HG03060 (cell line): ENCODE data around the gene RBM33.

Experiments
- ATAC-seq: cut with Tn5 transposase; IDR thresholded peaks from one replicate; pipeline ENCODE4 v1.9.1; 2021; ENCODE audit warnings: low read depth, moderate number of reproducible peaks; ENCODE audit not compliant: unreplicated experiment

The RBM33 gene

GRCh38 chr7:155803418-155804376 lies 159.2 kb downstream of the RBM33 start:
- no peak for ATAC-seq

DNA sequence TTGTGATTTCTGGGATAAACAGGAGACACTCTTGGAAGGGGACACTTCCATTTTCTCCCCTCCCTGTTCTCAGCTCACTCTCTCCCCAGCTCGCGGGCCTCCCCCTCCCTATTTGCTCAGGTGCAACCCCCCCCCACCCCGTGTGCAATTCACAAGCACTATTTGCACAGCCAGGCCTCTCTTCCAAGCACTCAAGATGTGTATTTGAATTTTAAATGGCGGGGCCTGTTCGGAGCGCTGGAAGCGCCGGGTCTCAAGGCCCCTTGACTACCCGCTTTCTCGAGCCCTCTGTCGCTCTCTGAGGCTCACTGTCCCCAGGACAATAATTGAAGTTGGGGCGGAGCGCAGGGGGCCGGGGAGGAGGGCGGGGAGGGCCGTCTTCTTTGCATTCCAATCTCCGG lies 160.0 kb downstream of the RBM33 start:
- no peak for ATAC-seq

- ATAC-seq, result no peak
Observed at GRCh38 chr7:155804897-155805825, 160.7 kb downstream of the RBM33 start.

DNA sequence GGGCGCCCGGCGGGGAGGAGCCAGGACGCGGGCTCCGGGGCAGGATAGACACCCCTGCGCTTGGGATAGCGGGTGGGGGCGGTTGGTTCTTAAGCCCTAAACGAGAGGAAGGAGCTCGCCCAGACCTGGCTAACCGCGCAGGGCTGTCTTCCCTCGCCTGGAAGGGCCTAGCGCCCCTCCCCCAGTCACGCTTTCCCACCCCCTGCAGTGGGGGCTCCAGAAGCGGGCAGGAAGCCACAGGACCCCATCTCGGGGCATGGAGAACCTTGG lies 161.3 kb downstream of the RBM33 start:
- no peak for ATAC-seq

GRCh38 chr7:155806096-155806871 lies 161.8 kb downstream of the RBM33 start:
- ATAC-seq, result no peak

- ATAC-seq, result no peak
Observed at GRCh38 chr7:155807065-155807671, 162.7 kb downstream of the RBM33 start.

DNA sequence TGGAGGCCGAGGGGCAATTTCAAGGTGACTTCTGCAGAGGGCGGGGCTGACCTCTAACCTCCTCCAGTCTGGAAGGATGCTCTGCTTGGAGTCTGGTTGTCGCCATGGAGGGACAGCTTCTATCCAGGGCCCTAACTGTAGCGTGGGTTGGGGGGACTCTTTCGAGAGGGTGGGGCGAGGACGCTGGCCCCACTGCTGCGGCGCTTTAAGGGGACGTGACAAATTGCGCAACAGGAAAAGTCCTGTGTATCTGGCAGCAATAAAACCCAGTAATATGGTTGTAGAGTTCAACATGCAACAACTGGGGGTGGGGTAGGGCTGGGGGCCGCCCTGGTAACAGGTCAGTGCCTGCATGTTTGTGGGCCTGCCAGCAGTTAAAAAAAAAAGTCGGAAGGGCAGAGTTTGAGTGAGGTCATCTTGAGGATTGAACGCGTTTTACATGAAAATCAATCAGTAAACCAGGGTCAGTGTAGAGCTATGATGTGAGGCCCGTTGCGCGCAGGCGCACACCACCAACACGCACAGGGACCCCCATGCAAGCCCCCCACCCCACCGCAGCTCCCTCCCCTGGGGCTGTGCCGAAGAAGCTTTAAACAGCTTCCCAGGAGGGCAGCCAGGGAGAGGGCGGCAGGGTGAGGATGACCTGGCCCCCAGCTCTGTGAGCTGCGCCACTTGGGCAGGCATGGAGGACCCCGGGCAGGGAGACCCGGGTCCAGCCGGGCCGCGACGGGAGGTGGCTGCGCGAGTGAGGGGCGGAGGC lies 163.5 kb downstream of the RBM33 start:
- no peak for ATAC-seq

GRCh38 chr7:155808549-155809331 lies 164.3 kb downstream of the RBM33 start:
- ATAC-seq, result no peak

DNA sequence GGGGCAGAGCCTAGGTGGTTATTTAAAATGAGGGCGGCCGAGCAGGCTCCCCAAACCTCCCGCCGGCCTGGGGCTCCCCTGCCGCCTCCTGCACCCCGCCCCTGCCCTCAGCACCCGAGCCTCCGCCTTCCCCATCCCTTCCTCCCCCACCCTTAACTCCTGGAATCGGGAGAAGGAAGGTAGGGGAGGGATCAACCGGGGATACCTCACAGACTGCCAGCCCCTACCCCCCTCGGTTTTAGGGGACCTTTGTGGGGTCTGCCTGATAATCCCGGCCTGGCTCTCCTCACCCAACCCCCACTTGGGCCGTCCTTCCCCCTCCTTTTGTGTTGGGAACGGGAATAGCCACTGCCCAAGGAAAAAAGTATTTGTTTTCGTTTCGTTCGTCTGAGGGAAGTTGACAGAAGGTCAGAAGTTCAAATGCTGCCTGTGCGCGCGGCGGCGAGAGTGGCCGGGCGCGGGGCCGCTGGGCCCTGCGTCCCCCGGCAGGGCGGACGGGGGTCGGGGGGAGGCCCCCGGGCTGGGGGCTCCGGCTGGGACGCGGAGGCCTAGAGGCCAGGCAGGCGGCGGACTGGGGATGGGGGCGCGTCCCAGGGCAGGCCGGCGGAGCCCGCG lies 165.0 kb downstream of the RBM33 start:
- no peak for ATAC-seq

DNA sequence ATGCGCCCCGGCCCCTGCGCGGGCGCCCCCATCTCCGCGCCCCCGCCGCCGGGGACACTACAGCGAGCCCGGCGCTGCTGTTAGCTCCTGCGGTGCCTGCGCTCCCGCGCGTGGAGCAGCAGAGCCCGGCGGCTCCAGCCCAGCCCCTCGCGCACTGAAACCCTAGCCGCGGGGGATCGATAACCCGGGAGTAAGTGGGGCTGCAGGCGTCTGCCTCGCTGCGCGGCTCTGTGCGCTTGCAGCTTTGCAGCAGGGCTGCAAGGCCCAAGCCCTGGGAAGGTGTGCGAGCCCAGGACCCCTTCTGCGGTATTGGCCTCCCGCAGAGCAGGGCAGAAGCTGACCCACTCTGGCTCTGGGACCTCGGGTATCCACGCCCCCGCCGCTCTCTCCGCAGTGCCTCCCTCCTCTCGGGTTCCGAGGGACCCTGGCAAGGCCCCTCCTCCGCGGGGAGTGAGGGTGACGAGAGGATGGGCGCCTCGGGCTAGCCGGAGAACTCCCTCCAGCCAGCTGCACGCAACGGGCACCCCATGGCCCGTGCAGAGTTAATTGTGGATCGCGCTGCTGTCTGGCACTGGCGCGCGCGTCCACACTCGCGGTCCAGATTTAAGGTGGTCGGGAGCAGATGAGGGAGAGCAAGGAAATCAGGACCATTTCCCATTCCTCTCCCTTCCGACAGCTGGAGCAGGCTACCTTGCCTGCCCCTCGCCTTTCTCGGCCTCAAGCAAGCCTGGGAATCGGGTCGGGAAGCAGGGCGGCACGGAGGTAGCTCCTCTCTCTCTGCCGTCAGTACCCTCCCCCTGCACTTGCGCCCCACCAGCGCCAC lies 165.7 kb downstream of the RBM33 start:
- no peak for ATAC-seq

DNA sequence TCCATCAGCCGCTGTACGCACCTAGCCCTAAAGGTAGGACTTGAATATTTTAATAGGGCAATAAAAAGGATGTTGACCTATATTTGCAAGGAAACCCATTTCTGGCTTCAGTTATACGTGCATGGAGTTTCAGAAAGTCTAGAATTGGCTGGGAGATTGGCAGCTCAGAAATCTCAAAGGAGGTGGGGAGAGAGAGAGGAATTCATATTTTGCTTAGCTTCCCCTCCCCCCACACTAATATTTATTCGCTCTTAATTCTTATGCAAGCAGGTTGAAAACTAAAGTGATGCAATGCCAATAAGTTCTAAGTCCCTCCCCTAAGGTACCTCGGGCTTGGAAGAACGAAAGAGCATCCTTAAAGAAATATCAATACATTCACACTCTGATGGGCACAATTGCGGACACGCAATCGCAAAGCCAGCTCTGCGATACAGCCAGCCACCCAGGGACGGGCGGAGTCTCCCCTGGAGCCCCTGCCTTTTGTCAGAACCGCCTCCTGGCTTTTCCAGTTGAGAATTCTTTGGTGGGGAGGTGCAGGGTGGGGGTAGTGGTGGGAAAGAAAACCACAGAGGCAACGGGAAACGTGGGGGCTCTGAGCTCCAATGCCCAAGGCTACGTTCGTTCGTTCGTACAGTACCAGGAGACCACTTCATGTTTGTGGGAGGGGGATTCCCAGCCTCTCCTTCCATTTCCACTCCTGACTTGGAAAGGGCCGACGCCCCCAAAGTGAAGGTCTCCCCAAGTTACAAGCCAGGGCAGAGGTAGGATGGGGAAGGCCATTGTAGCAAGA lies 166.5 kb downstream of the RBM33 start:
- no peak for ATAC-seq

- no peak for ATAC-seq
Observed at GRCh38 chr7:155811560-155811894, 167.1 kb downstream of the RBM33 start.

- no peak for ATAC-seq
Observed at GRCh38 chr7:155811895-155812761, 167.7 kb downstream of the RBM33 start, which contains the start of gene SHH. TSS of gene SHH (minus strand) at chr7:155812463. CDS start at chr7:155812122, 341 bp downstream.

DNA sequence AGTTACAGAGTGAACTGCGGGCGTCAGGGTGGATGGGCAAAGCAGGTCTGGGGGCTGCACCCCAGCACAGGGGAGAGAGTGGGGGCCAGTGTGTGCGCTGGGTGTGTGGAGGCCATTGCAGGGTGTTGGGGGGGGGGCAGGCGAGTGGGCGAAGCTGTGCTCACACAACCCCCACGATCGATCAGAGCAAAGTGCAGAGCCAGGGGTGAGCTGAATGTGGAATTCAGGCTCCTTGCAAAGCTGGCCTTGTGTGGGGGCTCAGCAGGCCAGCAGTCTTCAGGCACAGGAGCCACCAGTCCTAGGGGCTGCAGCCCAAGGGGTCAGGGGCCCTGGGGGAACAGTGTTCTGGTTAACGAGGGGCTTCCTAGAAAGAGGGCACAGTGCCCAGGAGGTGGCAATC lies 168.7 kb downstream of the RBM33 start:
- ATAC-seq, result no peak

DNA sequence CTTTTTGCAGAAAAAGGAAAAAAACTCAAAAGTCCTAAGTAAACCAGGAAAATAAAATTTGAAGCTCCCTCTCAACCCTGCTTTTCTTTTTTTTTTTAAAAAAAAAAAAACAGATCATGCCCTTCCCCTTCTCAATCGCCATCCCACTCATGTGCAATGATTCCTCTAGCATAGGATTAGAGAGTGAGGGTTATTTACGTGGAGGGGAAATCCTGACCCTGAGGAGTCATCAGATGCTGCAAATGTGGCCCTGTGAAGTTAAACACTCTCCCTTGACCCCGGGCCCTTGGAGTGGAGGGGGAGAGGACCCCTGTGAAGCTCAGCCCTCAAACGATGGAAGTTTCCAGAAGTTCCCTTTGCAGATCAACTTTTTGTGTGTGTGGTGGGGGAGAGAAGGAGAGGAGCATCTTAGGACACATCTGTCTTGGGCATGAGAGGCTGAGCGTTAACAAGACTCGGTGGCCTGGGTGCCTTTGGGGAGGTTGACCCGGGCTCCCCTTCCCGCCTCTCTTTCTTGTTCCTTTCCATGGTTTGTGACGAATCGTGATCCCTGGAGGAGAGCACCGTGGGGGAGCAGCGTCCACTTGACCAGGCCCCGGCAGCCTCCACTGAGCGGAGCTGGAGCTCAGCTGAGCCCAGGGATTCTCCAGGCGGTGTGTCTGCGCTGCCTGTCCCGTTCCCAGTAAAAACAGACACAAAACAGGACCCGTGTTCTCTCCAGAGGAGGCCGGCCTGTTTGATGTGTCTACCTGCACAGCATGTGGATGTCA lies 169.3 kb downstream of the RBM33 start:
- ATAC-seq, result no peak
